ENCODE results near the gene TEAD4. TPM values are rescaled to one million over a fixed set of nuclear protein-coding genes. Genes with fewer than 3 reads are reported as not detected.

TEAD4 gene
- total RNA-seq, 1 experiment from 2014 or later, result 47.7 TPM

GRCh38 chr12:3086729-3087323, 127.6 kb downstream of the TEAD4 start:
- Histone ChIP-seq H3F3A (ENCODE audit: insufficient read depth, low read depth) (no peaks in the 10 kb centered on the region), H3K79me2 (ENCODE audit: low read depth) (no peaks in the 10 kb centered on the region), H3K9me3 (ENCODE audit: insufficient read depth, low read depth) (no peaks in the 10 kb centered on the region), H3K27me3 (ENCODE audit: insufficient read depth, low read depth) (no peaks in the 10 kb centered on the region), H2AFZ (no peak overlapping the region), H3K36me3 (ENCODE audit: low read depth) (no peaks in the 10 kb centered on the region), H3K4me3 (no peak overlapping the region), H3K4me2 (no peak overlapping the region), H3K27ac (no peak overlapping the region), H3K4me1 (replicated peaks; ENCODE audit: insufficient read depth) (no peaks in the 10 kb centered on the region), H4K20me1 (ENCODE audit: insufficient read depth) (no peaks in the 10 kb centered on the region), H3K9me2 (ENCODE audit: insufficient read depth) (no peaks in the 10 kb centered on the region)
- no TSS peak for BruUV-seq (replicated peaks)
- TF ChIP-seq EZH2 (IDR thresholded peaks at IDR 0.05; ENCODE audit: low read depth) (no peak), CTCF (conservative IDR thresholded peaks at IDR 0.05) (no peak)
- intact Hi-C loops (cut with micrococcal nuclease; ENCODE audit: unreplicated experiment), result no loop called here
- POLR2A ChIA-PET (ENCODE audit: unreplicated experiment), result no interaction called here
- CTCF ChIA-PET, result no interaction called here
- peak in 1 of 2 experiments; percentile 19 for DNase-seq

- Histone ChIP-seq H3K36me3 (ENCODE audit: low read depth) (no peaks in the 10 kb centered on the region), H4K20me1 (ENCODE audit: insufficient read depth) (no peaks in the 10 kb centered on the region), H3K27ac (no peak overlapping the region), H3K4me1 (replicated peaks; ENCODE audit: insufficient read depth) (no peaks in the 10 kb centered on the region), H3K4me3 (no peak overlapping the region), H3K79me2 (ENCODE audit: low read depth) (no peaks in the 10 kb centered on the region), H3K9me3 (ENCODE audit: insufficient read depth, low read depth) (no peaks in the 10 kb centered on the region), H3F3A (ENCODE audit: insufficient read depth, low read depth) (no peaks in the 10 kb centered on the region), H3K4me2 (no peak overlapping the region), H3K27me3 (ENCODE audit: insufficient read depth, low read depth) (no peaks in the 10 kb centered on the region), H2AFZ (no peak overlapping the region), H3K9me2 (ENCODE audit: insufficient read depth) (no peaks in the 10 kb centered on the region)
- BruUV-seq (replicated peaks), result no TSS peak
- DNase-seq, result peak in 1 of 2 experiments; percentile 19
- ChIA-PET POLR2A (ENCODE audit: unreplicated experiment) (no interaction called here), CTCF (no interaction called here)
- TF ChIP-seq EZH2 (IDR thresholded peaks at IDR 0.05; ENCODE audit: low read depth), result no peak
- no peak for TF ChIP-seq CTCF (conservative IDR thresholded peaks at IDR 0.05)
- intact Hi-C loops (cut with micrococcal nuclease; ENCODE audit: unreplicated experiment), result no loop called here
Measured at GRCh38 chr12:3087758-3088650, 128.8 kb downstream of the TEAD4 start.

- Histone ChIP-seq H4K20me1 (ENCODE audit: insufficient read depth) (no peaks in the 10 kb centered on the region), H2AFZ (no peak overlapping the region), H3K4me1 (replicated peaks; ENCODE audit: insufficient read depth) (no peaks in the 10 kb centered on the region), H3K9me2 (ENCODE audit: insufficient read depth) (no peaks in the 10 kb centered on the region), H3K4me3 (no peak overlapping the region), H3K27ac (no peak overlapping the region), H3K9me3 (ENCODE audit: insufficient read depth, low read depth) (no peaks in the 10 kb centered on the region), H3K27me3 (ENCODE audit: insufficient read depth, low read depth) (no peaks in the 10 kb centered on the region), H3F3A (ENCODE audit: insufficient read depth, low read depth) (no peaks in the 10 kb centered on the region), H3K4me2 (no peak overlapping the region), H3K79me2 (ENCODE audit: low read depth) (no peaks in the 10 kb centered on the region), H3K36me3 (ENCODE audit: low read depth) (no peaks in the 10 kb centered on the region)
- BruUV-seq (replicated peaks), result no TSS peak
- ChIA-PET CTCF (no interaction called here), POLR2A (ENCODE audit: unreplicated experiment) (no interaction called here)
- TF ChIP-seq CTCF (conservative IDR thresholded peaks at IDR 0.05), result no peak
- peak in 1 of 2 experiments; percentile 23 for DNase-seq
- intact Hi-C loops (cut with micrococcal nuclease; ENCODE audit: unreplicated experiment), result no loop called here
Measured at GRCh38 chr12:3089588-3089987, 130.4 kb downstream of the TEAD4 start.

Other genes with a start within 250 kb of the TEAD4 start
- gene FKBP4, start 164.4 kb upstream of the TEAD4 start, total RNA-seq (2021), result 189 and 226 TPM in 2 replicates
- gene ITFG2, start 146.7 kb upstream of the TEAD4 start, total RNA-seq (2021), result 33.3 and 41.3 TPM in 2 replicates
- not detected in 2 replicates for gene NRIP2, start 124.4 kb upstream of the TEAD4 start, total RNA-seq (2021)
- not detected in 2 replicates for gene TEX52, start 102.4 kb upstream of the TEAD4 start, total RNA-seq (2021)
- 161 and 225 TPM in 2 replicates for gene FOXM1, start 82.2 kb upstream of the TEAD4 start, total RNA-seq (2021)
- 60.1 and 77.9 TPM in 2 replicates for gene RHNO1, start 82.2 kb upstream of the TEAD4 start, total RNA-seq (2021)
- 39.0 and 54.6 TPM in 2 replicates for gene TULP3, start 68.5 kb upstream of the TEAD4 start, total RNA-seq (2021)
- gene TSPAN9, start 118.0 kb downstream of the TEAD4 start, total RNA-seq (2021), result 8.9 and 9.6 TPM in 2 replicates

Data from PC-9 (cell line).